ENCODE results near the gene CHGA. TPM values are rescaled to one million over a fixed set of nuclear protein-coding genes. Genes with fewer than 3 reads are reported as not detected.

CHGA gene
- total RNA-seq, 8 experiments from 2014 or later = 0.97 to 64.6 (median 35.8) TPM

DNA sequence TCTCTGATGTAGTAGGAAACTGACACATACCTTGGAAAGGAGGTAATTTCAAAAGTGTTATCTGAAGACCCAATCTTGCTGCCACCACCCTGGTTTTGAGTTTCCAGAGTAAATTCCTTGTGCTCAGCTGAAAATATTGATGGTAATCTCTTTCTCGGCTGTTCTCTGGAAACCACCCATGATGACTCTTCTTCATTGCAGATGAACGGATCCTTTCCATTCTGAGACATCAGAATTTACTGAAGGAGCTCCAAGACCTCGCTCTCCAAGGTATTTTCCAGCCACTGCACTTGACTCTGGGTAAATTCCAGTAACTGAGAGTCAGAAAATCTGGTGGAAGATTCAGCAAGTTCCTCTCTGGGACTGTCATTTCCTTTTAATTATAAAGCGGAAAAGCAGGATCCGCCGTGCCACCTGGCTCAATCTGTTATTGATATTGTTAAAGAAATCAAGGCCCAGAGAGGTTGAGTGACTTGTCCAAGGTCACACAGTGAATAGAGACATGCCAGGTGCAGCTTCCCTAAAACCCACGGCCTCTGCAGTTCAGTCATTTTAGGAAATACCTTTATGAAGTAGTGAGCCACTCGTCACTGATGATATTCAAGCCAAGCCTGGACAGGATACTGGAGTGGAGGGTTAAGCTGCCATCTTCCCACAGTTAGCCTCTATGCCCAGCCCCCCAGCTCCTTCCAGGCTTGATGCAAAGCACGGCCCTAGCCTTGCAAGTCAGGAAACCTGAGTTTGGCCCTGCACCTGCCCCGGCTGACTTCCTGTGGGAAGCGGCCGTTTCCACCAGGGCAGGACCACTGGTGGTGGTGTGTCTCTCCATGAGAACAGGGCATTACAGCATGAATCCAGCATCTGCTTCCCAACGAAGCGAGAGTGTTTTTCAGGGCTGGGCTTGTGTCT, 4.7 kb downstream of the CHGA start:
- ATAC-seq (replicated peaks in 6 of 8) = no peak
- Histone ChIP-seq H3K4me1 (replicated peaks in 1 of 2) (peaks cover 10 to 15% of the 10 kb centered on the region in 2 donors), H3K27ac (no peak overlapping the region), H3K4me3 (no peak overlapping the region)
- WGBS, 10 experiments = 15 to 70% (median 40%) methylated on average over 1 to 8 of the region's 14 CpGs; no CpG with 5 or more reads in 2 of the 10 experiments
- in situ Hi-C loops (cut with MboI; ENCODE audit: low pct_unique_long_range_greater_than_20kb in 2 of 9, low sequenced_read_pairs in 9 of 9, unreplicated experiment in 9 of 9) = no loop called here

DNA sequence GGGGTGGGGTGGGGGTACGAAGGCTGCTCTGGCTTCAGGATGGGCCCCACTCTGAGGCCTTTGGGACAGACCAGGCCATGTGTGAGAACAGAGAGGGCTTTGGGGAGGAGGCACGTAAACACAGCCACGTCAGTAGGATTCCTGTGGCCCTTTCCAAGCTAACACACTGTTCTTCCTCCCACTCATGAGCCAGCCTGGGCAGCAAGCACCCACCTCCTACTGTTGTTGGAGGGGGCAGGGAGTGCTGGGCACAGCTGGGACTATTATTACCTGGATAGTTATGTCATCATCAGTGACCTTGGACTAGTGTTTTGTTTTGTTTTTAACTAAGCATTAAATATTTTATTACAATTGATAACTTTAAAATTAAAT, 5.3 kb downstream of the CHGA start:
- no peak overlapping the region for H3K27ac ChIP-seq
- no peak overlapping the region for H3K4me3 ChIP-seq

DNA sequence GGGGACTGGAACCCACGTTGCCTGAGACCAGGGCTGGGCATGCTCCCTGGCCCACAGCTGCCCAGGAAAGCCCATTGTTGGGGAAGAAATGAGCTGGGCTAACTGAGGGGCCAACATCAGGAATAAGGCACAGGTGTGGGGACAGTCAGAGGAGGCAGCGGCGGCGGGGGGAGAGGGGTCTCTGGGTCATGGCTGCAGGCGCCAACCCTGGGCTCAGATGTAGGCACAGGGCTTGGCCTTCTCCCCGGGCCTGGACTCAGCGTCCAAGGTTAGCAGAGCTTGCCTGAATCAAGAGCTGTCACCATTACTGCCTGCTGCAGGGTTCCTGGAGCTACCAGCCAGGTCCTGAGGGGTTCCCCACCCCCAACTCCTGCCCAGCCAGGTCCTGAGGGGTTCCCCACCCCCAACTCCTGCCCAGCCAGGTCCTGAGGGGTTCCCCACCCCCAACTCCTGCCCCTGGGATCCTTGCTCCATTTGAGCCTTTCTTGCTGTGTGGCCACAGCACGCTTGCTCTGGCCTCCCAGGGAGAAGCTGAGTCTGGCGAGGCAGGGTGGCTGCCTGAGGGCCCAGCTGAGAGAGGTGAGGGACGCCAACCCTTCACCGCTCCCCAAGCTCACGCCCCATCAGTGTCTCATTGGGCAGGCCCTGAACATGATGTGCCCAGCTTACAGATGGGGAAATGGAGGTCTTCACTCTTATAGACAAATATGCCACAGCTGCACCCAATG, 6.2 kb downstream of the CHGA start:
- no peak for ATAC-seq (replicated peaks in 6 of 8)
- Histone ChIP-seq H3K4me3 (no peak overlapping the region), H3K27ac (no peak overlapping the region), H3K4me1 (replicated peaks in 1 of 2) (peaks cover 6 to 10% of the 10 kb centered on the region in 2 donors)
- WGBS, 10 experiments = 80 to 94% (median 89%) methylated on average over 1 to 3 of the region's 12 CpGs; no CpG with 5 or more reads in 7 of the 10 experiments
- in situ Hi-C loops (cut with MboI; ENCODE audit: low pct_unique_long_range_greater_than_20kb in 2 of 9, low sequenced_read_pairs in 9 of 9, unreplicated experiment in 9 of 9) = no loop called here

More for the DNA sequence above, 5.3 kb downstream of the CHGA start:
- peaks cover 7 to 13% of the 10 kb centered on the region in 2 donors for H3K4me1 ChIP-seq (replicated peaks in 1 of 2)
- in situ Hi-C loops (cut with MboI; ENCODE audit: low pct_unique_long_range_greater_than_20kb in 2 of 9, low sequenced_read_pairs in 9 of 9, unreplicated experiment in 9 of 9) = no loop called here
- 40 to 93% methylated on average over 1 to 2 of the region's 3 CpGs; no CpG with 5 or more reads in 8 of the 10 experiments for WGBS, 10 experiments
- ATAC-seq (replicated peaks in 6 of 8) = no peak

DNA sequence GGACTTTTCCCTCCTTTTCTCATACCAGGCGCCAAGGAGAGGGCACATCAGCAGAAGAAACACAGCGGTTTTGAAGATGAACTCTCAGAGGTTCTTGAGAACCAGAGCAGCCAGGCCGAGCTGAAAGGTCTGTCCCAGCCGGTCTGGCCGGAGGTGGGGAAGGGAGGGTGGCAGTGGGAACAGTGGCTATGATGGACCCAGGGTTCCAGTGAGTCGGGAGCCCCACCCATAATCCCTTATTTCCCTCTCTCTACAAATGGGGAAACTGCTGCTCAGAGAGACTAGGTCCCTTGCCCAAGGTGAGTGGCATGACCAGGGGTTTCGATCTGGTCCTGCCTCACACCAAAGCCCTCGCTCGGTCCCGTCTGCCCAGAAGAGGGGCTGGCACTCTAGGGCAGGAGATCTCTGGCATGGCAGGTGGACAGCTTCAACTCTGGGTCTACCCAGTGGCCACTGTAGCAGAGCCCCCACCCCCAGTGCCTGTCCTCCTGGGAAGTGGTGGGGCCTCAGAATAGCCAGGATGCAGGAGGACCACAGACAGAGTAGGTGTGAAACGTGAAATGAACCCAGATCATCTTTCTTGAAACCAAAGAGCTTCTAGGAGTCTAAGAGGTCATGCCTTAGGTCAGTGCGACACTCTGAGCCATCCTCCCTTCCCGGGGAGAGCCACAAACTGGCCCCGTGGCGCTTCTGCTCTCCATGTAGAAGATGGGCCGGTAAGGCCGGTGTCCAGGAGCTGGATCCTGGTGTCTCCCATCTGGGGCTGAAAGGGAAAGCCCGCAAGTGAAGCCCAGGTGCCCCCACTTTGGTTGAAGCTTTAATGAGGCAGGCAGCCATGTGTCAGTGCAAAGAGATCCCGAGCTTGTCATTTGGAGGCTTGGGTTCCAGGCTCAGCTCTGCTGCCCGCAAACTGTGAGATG, 7.0 kb downstream of the CHGA start:
- WGBS, 10 experiments = 25 to 91% (median 81%) methylated on average over 1 to 9 of the region's 20 CpGs; no CpG with 5 or more reads in 4 of the 10 experiments
- Histone ChIP-seq H3K4me3 (no peak overlapping the region), H3K27ac (no peak overlapping the region), H3K4me1 (replicated peaks in 1 of 2) (peaks cover 0 to 1% of the 10 kb centered on the region in 2 donors)
- no peak for ATAC-seq (replicated peaks in 6 of 8)
- in situ Hi-C loops (cut with MboI; ENCODE audit: low pct_unique_long_range_greater_than_20kb in 2 of 9, low sequenced_read_pairs in 9 of 9, unreplicated experiment in 9 of 9) = no loop called here

DNA sequence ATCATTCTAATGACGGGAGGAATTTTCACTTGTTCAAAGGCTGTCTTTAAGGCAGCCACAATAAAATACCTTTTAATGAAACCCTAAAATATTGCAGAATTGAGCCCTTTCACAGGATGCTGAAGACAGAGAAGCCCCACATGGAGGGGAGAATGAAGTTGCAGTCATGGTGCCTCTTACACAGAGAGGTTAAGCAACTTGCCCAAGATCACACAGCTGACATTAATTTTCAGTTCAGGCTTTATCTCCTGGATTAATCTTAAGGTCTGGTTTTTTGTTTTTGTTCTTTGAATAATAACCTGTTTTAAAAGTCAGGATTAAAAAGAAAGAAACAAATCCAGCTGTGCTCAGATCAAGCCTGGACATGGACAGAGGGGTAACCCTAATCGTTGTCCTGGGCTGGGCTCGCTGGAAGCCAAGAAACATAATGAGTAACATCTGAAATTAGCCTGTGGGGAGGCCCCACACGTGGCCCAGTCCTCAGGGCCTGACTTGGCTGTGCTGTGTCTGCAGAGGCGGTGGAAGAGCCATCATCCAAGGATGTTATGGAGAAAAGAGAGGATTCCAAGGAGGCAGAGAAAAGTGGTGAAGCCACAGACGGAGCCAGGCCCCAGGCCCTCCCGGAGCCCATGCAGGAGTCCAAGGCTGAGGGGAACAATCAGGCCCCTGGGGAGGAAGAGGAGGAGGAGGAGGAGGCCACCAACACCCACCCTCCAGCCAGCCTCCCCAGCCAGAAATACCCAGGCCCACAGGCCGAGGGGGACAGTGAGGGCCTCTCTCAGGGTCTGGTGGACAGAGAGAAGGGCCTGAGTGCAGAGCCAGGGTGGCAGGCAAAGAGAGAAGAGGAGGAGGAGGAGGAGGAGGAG, 8.0 kb downstream of the CHGA start:
- H3K4me3 ChIP-seq = no peak overlapping the region
- in situ Hi-C loops (cut with MboI; ENCODE audit: low pct_unique_long_range_greater_than_20kb in 2 of 9, low sequenced_read_pairs in 9 of 9, unreplicated experiment in 9 of 9) = no loop called here
- no peaks in the 10 kb centered on the region for H3K4me1 ChIP-seq (replicated peaks in 1 of 2)
- ATAC-seq (replicated peaks in 6 of 8) = peak in 2 of 8 experiments; percentile 72 to 79
- 0 to 100% (median 77%) methylated on average over 1 to 5 of the region's 8 CpGs for WGBS, 10 experiments
- H3K27ac ChIP-seq = no peak overlapping the region

DNA sequence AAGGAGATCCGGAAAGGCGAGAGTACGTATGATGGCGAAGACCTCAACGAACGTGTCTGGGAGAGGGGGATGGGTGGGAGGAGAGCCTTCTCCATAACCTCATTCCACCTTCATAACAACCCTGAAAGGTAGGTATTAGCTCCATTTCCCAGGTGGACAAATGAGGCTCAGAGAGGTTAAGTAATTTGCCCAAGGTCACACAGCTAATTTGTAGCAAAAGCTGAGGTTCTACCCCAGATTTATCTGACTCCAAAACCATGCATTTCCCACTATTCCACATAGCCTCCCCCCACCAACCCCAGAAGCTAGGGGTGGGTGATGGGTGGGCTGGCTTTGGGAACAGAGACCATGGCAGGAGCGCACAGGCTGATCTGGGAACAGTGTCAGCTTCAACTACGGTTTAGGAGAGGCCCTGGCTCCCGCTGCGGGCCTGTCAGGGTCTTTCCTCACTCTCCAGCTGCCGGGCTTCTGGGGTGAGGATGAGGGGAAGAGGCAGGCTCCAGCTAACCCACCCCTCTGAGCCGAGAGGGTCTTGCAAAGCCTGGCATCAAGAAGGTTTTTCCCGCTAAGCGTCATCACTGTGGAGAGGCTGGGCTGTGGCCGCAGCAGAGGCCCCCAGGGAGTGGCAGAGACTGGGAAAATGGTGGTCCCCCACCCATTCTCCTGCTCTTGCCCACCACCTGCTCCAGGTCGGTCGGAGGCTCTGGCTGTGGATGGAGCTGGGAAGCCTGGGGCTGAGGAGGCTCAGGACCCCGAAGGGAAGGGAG, 8.9 kb downstream of the CHGA start:
- H3K4me3 ChIP-seq = no peak overlapping the region
- ATAC-seq (replicated peaks in 6 of 8) = no peak
- in situ Hi-C loops (cut with MboI; ENCODE audit: low pct_unique_long_range_greater_than_20kb in 2 of 9, low sequenced_read_pairs in 9 of 9, unreplicated experiment in 9 of 9) = no loop called here
- WGBS, 10 experiments = 86 to 100% (median 94%) methylated on average over 1 to 5 of the region's 18 CpGs; no CpG with 5 or more reads in 4 of the 10 experiments
- H3K4me1 ChIP-seq (replicated peaks in 1 of 2) = no peaks in the 10 kb centered on the region
- H3K27ac ChIP-seq = no peak overlapping the region

DNA sequence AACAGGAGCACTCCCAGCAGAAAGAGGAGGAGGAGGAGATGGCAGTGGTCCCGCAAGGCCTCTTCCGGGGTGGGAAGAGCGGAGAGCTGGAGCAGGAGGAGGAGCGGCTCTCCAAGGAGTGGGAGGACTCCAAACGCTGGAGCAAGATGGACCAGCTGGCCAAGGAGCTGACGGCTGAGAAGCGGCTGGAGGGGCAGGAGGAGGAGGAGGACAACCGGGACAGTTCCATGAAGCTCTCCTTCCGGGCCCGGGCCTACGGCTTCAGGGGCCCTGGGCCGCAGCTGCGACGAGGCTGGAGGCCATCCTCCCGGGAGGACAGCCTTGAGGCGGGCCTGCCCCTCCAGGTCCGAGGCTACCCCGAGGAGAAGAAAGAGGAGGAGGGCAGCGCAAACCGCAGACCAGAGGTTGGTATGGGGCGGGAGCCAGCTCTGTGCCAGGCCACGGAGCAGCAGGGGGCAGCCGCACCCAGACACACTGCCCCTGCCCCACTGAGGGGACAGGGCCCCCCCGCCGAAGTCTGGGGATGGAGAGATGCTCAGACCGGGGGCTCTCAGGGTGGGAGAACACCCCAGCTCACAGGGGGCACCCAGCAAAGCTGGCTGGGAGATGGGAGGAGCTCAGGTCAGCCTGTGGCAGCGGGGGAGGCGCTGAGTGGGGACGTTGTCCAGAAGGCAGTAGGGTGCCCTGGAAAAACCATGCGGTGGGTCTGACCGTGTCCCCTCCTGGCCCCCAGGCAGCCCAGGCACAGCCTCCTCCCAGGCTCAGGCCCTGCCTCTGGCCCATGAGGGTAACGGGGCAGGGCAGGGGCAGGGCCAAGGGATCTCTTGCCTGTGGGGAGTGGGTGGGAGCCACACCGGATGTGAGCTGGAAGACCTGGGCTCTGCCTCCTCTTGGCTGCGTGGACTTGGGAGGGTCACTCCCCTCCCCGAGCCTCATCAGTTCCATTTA, 9.8 kb downstream of the CHGA start:
- in situ Hi-C loops (cut with MboI; ENCODE audit: low pct_unique_long_range_greater_than_20kb in 2 of 9, low sequenced_read_pairs in 9 of 9, unreplicated experiment in 9 of 9) = no loop called here
- ATAC-seq (replicated peaks in 6 of 8) = peak in 6 of 8 experiments; percentile 16 to 31 (median 21)
- H3K27ac ChIP-seq = no peak overlapping the region

DNA sequence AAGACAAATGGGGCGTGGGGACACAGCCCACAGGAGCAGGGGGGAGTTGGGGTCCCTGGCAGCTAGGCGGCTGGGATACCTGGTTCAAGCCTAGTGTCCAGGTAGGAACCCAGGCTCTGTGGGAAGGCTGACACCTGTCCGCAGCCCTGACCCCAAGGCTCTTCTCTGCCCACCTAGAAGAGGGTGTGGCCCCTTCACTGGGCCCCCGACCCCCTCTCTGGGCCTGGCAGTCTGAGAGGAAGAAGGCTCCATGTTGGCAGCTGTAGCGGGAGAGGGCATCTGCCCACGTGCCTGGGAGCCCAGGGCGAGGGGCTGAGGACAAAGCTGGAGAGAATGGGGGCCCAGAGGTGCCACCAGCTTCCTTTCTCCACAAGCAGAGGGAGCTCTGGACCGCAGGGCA, 10.5 kb downstream of the CHGA start:
- 60 to 80% methylated on average over 1 of the region's 8 CpGs; no CpG with 5 or more reads in 8 of the 10 experiments for WGBS, 10 experiments
- Histone ChIP-seq H3K27ac (no peak overlapping the region), H3K4me3 (no peak overlapping the region), H3K4me1 (replicated peaks in 1 of 2) (no peaks in the 10 kb centered on the region)
- peak in 2 of 8 experiments; percentile 4 to 8 for ATAC-seq (replicated peaks in 6 of 8)
- in situ Hi-C loops (cut with MboI; ENCODE audit: low pct_unique_long_range_greater_than_20kb in 2 of 9, low sequenced_read_pairs in 9 of 9, unreplicated experiment in 9 of 9) = no loop called here

More for the DNA sequence above, 9.8 kb downstream of the CHGA start:
- Histone ChIP-seq H3K4me1 (replicated peaks in 1 of 2) (no peaks in the 10 kb centered on the region), H3K4me3 (no peak overlapping the region)
- 53 to 93% (median 60%) methylated on average over 1 to 10 of the region's 35 CpGs; no CpG with 5 or more reads in 3 of the 10 experiments for WGBS, 10 experiments

DNA sequence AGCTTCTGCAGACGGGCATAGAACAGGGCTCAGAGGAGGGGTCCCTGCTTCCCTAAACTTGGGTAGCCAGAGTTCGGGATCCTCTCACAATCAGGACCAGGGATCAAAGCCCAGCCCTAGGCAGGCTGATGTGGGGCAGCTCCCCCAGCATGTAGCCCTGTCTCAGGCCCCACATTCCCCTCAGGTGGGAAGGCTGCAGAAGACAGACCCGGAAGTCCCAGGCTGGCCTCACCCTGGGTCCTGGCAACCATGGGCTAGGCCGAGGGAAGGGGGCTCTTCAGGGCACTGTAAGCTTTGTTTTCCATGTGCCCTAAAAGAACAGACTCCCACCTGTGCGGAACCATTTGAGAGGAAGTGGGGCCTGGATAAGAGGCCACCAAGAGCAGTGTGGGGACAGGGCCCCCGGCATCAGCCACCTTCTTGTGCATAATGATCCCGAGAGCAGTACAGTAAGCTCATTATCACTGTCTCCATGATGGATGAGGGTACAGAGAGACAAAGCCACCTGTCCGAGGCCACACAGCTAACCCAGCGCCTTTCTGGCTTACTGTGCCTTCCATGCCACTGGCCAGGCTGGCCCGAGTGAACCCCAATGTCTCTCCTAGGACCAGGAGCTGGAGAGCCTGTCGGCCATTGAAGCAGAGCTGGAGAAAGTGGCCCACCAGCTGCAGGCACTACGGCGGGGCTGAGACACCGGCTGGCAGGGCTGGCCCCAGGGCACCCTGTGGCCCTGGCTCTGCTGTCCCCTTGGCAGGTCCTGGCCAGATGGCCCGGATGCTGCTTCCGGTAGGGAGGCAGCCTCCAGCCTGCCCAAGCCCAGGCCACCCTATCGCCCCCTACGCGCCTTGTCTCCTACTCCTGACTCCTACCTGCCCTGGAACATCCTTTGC, 11.5 kb downstream of the CHGA start:
- in situ Hi-C loops (cut with MboI; ENCODE audit: low pct_unique_long_range_greater_than_20kb in 2 of 9, low sequenced_read_pairs in 9 of 9, unreplicated experiment in 9 of 9) = no loop called here
- no peak overlapping the region for H3K27ac ChIP-seq
- H3K4me3 ChIP-seq = no peak overlapping the region
- H3K4me1 ChIP-seq (replicated peaks in 1 of 2) = no peaks in the 10 kb centered on the region
- 65 to 94% (median 77%) methylated on average over 3 to 5 of the region's 19 CpGs; no CpG with 5 or more reads in 5 of the 10 experiments for WGBS, 10 experiments
- ATAC-seq (replicated peaks in 6 of 8) = peak in 3 of 8 experiments; percentile 15 to 20 (median 18)

DNA sequence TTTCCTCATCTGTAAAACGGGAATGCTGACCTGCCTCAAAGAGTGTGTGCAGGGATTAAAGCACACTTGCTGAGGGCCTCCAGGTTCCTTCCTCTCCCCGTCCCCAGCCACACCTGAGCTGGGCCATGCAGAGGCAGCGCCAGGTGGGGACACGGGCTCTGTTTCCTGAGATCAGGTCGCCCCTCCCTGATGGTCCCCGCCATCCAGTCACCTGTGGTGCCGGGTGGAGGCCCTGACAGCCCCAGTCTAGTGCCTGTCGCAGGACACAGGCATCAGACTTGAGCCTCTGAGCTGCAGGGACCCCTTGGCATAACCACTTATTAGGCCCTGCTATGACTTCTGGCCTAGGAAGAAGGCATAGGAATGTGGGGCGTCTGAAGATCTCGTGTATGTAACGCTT, 12.5 kb downstream of the CHGA start:
- Histone ChIP-seq H3K4me3 (no peak overlapping the region), H3K27ac (no peak overlapping the region), H3K4me1 (replicated peaks in 1 of 2) (no peaks in the 10 kb centered on the region)
- ATAC-seq (replicated peaks in 6 of 8) = no peak
- WGBS, 10 experiments = 93 to 100% (median 100%) methylated on average over 1 to 4 of the region's 11 CpGs; no CpG with 5 or more reads in 3 of the 10 experiments
- in situ Hi-C loops (cut with MboI; ENCODE audit: low pct_unique_long_range_greater_than_20kb in 2 of 9, low sequenced_read_pairs in 9 of 9, unreplicated experiment in 9 of 9) = no loop called here

Measured in motor neuron (in vitro differentiated cells).